Measurements from ENCODE around the gene GALNT11.
"Not testable (repeated sequence)": the region's sequence is repeated elsewhere in the genome, so short reads cannot be mapped to it uniquely, and the experiment has no call there.

The GALNT11 gene

GRCh38 chr7:152030059-152030458 lies 4.6 kb downstream of the GALNT11 start:
- not testable (repeated sequence) for DNase-seq

GRCh38 chr7:152030639-152031038 lies 5.2 kb downstream of the GALNT11 start:
- DNase-seq: not testable (repeated sequence)

GRCh38 chr7:152035817-152036216 lies 10.3 kb downstream of the GALNT11 start:
- no peak for DNase-seq

- not testable (repeated sequence) for DNase-seq
Observed at GRCh38 chr7:152038410-152038809, 12.9 kb downstream of the GALNT11 start.

- DNase-seq: not testable (repeated sequence)
Observed at GRCh38 chr7:152043086-152043485, 17.6 kb downstream of the GALNT11 start.

- not testable (repeated sequence) for DNase-seq
Observed at GRCh38 chr7:152044909-152045308, 19.4 kb downstream of the GALNT11 start.

- DNase-seq: no peak
Observed at GRCh38 chr7:152046531-152046930, 21.1 kb downstream of the GALNT11 start.

- DNase-seq: no peak
Observed at GRCh38 chr7:152048051-152048450, 22.6 kb downstream of the GALNT11 start.

- no peak for DNase-seq
Observed at GRCh38 chr7:152050547-152050971, 25.1 kb downstream of the GALNT11 start.

- no peak for DNase-seq
Observed at GRCh38 chr7:152051968-152052367, 26.5 kb downstream of the GALNT11 start.

GRCh38 chr7:152052771-152053170 lies 27.3 kb downstream of the GALNT11 start:
- DNase-seq: no peak

GRCh38 chr7:152054367-152055230 lies 29.1 kb downstream of the GALNT11 start:
- no peak for DNase-seq

GRCh38 chr7:152056621-152057274 lies 31.3 kb downstream of the GALNT11 start:
- no peak for DNase-seq

- DNase-seq: no peak
Observed at GRCh38 chr7:152059311-152059710, 33.8 kb downstream of the GALNT11 start.

- not testable (repeated sequence) for DNase-seq
Observed at GRCh38 chr7:152061086-152061485, 35.6 kb downstream of the GALNT11 start.

GRCh38 chr7:152063192-152063591 lies 37.7 kb downstream of the GALNT11 start:
- DNase-seq: not testable (repeated sequence)

- not testable (repeated sequence) for DNase-seq
Observed at GRCh38 chr7:152063821-152064220, 38.3 kb downstream of the GALNT11 start.

GRCh38 chr7:152065800-152066344 lies 40.4 kb downstream of the GALNT11 start:
- not testable (repeated sequence) for DNase-seq

GRCh38 chr7:152072421-152072820 lies 46.9 kb downstream of the GALNT11 start:
- no peak for DNase-seq

GRCh38 chr7:152073352-152073751 lies 47.9 kb downstream of the GALNT11 start:
- no peak for DNase-seq

- DNase-seq: no peak
Observed at GRCh38 chr7:152074673-152075072, 49.2 kb downstream of the GALNT11 start.

- not testable (repeated sequence) for DNase-seq
Observed at GRCh38 chr7:152075379-152075778, 49.9 kb downstream of the GALNT11 start.

GRCh38 chr7:152076324-152076821 lies 50.9 kb downstream of the GALNT11 start:
- DNase-seq: no peak
